ENCODE data around the gene FAM107B. TPM values are rescaled to one million over a fixed set of nuclear protein-coding genes. Genes with fewer than 3 reads are reported as not detected.
A peak's percentile ranks its signal among the peaks of the same experiment; 100 is the strongest.
"Not testable (repeated sequence)": the region's sequence is repeated elsewhere in the genome, so short reads cannot be mapped to it uniquely, and the experiment has no call there.

The FAM107B gene
- total RNA-seq, 1 experiment from 2014 or later: 158 TPM

DNA sequence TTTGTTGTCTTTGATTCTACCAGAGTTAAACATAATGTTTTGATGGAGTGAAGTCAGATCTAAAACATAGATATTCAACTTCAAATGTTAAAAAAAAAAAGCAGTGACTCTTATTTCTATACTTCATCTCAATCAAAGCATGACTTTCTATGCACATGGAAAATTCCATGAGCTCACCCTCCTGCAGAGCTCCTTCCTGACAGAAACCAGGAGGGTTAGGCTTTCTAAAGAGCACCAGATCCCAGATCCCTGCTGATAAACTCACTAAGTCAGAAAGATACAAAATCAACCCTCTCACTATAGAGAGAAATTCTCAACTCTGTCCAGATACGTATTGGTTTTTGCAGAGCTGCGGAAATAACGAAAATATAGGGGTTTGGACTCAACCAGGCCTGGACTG, 122.6 kb downstream of the FAM107B start:
- Histone ChIP-seq H2AFZ (ENCODE audit: low read length) (no peak overlapping the region), H3K4me2 (ENCODE audit: low read depth, low read length, poor library complexity, severe bottlenecking) (no peak overlapping the region)
- DNase-seq: peak; percentile 23

DNA sequence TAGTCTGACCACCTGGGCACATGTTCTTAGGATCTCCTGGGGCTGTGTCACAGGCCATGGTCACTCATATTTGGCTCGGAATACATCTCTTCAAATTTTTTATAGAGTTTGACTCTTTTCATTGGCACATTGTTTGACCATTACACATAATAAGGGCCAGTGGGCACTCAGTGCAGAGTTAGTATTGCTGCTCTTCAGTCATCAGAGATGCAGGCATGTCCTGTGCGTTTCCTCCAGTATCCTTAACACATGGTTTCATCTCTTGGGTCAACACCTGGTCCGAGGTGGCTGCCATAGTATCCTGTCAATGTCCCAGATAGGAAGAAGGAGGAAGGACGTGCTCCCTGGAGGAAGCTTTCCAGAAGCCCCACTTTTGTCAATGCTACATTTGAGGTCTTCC, 125.0 kb downstream of the FAM107B start:
- Histone ChIP-seq H3K79me2 (ENCODE audit: low read length) (no peaks in the 10 kb centered on the region), H4K20me1 (ENCODE audit: insufficient read depth, low read depth, low read length) (no peaks in the 10 kb centered on the region), H3K9me3 (ENCODE audit: low read length) (no peaks in the 10 kb centered on the region), H3K27ac (ENCODE audit: low read length) (no peak overlapping the region), H3K9ac (ENCODE audit: low read length) (no peak overlapping the region), H3K27me3 (ENCODE audit: low read length) (no peaks in the 10 kb centered on the region), H3K4me1 (ENCODE audit: low read length) (peaks cover 52% of the 10 kb centered on the region), H3K36me3 (ENCODE audit: insufficient read depth, low read length) (no peaks in the 10 kb centered on the region), H3K4me2 (ENCODE audit: low read depth, low read length, poor library complexity, severe bottlenecking) (no peak overlapping the region), H3K9me2 (replicated peaks; ENCODE audit: insufficient read depth, low read length) (no peaks in the 10 kb centered on the region), H3K4me3 (ENCODE audit: low read length) (no peak overlapping the region), H2AFZ (ENCODE audit: low read length) (no peak overlapping the region)
- DNase-seq: no peak

More for the DNA sequence above, 122.6 kb downstream of the FAM107B start:
- Histone ChIP-seq H3K9me2 (replicated peaks; ENCODE audit: insufficient read depth, low read length) (no peaks in the 10 kb centered on the region), H3K4me1 (ENCODE audit: low read length) (peaks cover 58% of the 10 kb centered on the region), H4K20me1 (ENCODE audit: insufficient read depth, low read depth, low read length) (no peaks in the 10 kb centered on the region), H3K4me3 (ENCODE audit: low read length) (no peak overlapping the region), H3K9ac (ENCODE audit: low read length) (no peak overlapping the region), H3K27ac (ENCODE audit: low read length) (no peak overlapping the region), H3K36me3 (ENCODE audit: insufficient read depth, low read length) (no peaks in the 10 kb centered on the region), H3K9me3 (ENCODE audit: low read length) (no peaks in the 10 kb centered on the region), H3K79me2 (ENCODE audit: low read length) (no peaks in the 10 kb centered on the region), H3K27me3 (ENCODE audit: low read length) (no peaks in the 10 kb centered on the region)

DNA sequence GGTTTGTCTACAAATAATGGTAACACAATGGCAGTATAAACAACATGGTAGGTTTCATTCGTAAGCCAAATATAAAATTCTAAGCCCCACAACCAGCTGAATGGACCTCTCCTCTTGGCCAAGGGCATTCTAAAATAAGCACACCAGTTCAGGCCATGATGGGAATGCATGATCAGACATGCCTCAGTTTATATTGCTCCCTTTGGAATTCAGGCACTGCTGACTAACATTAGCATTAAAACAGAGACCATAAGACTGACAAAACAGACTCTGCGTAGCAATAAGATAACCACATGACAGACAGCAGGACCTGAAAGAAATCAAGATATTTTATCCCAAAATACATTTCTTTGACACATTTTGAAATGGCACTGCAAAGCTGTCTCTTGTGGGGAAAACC, 125.8 kb downstream of the FAM107B start:
- peak overlapping the region; percentile 59 for H3K4me2 ChIP-seq (ENCODE audit: low read depth, low read length, poor library complexity, severe bottlenecking)
- no peaks in the 10 kb centered on the region for H3K27me3 ChIP-seq (ENCODE audit: low read length)
- no peaks in the 10 kb centered on the region for H3K36me3 ChIP-seq (ENCODE audit: insufficient read depth, low read length)
- peak overlapping the region; percentile 64 for H3K27ac ChIP-seq (ENCODE audit: low read length)
- H3K79me2 ChIP-seq (ENCODE audit: low read length): no peaks in the 10 kb centered on the region
- peaks cover 49% of the 10 kb centered on the region for H3K4me1 ChIP-seq (ENCODE audit: low read length)
- peak overlapping the region; percentile 52; the same call in 1 of the 2 replicates for H3K9ac ChIP-seq (ENCODE audit: low read length)
- peak overlapping the region; percentile 53 for H2AFZ ChIP-seq (ENCODE audit: low read length)
- DNase-seq: no peak
- no peak overlapping the region for H3K4me3 ChIP-seq (ENCODE audit: low read length)
- no peaks in the 10 kb centered on the region for H3K9me3 ChIP-seq (ENCODE audit: low read length)
- no peaks in the 10 kb centered on the region for H3K9me2 ChIP-seq (replicated peaks; ENCODE audit: insufficient read depth, low read length)
- no peaks in the 10 kb centered on the region for H4K20me1 ChIP-seq (ENCODE audit: insufficient read depth, low read depth, low read length)

DNA sequence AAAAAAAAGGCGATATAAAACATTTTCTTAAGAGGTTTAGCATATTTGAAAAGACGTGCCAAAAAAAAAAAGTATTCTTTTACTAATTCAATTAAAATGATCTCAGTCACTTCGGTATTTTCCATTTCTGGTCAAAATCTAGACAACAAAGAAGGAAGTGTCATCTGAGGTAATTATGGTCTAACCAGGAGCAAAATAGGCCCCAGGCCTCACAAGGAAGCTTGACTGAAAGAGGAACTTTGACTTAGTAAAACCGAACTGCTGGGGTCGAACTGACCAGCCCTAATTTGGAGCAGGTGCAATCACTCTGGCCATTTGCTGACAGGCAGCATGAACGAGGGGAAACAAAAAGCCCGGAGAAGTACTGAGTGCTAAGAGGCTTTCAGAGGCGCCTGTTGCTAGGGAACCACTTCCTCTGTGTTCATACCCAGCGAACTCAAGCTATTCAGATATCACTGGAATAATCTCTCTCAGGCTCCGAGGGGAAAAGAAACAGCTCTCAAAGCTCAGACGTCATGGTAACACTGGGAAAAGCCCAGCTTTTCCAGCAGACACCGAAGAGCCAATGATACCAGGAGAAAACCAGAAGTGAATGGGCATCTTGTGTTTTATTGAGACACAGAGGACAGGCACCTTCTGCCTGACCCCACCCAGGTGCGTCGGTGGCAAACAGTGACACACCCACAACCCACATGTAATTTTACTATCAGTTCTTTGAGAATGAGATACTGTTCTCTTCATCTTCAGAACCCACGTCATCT, 126.5 kb downstream of the FAM107B start:
- H3K9me2 ChIP-seq (replicated peaks; ENCODE audit: insufficient read depth, low read length): no peaks in the 10 kb centered on the region
- H3K9me3 ChIP-seq (ENCODE audit: low read length): no peaks in the 10 kb centered on the region
- no peaks in the 10 kb centered on the region for H4K20me1 ChIP-seq (ENCODE audit: insufficient read depth, low read depth, low read length)
- no peaks in the 10 kb centered on the region for H3K36me3 ChIP-seq (ENCODE audit: insufficient read depth, low read length)
- H3K27me3 ChIP-seq (ENCODE audit: low read length): no peaks in the 10 kb centered on the region
- peak; percentile 74 for DNase-seq
- H3K79me2 ChIP-seq (ENCODE audit: low read length): no peaks in the 10 kb centered on the region
- peak overlapping the region; percentile 64 for H3K27ac ChIP-seq (ENCODE audit: low read length)
- H3K4me3 ChIP-seq (ENCODE audit: low read length): peak overlapping the region; percentile 45
- peak overlapping the region; percentile 59 for H3K4me2 ChIP-seq (ENCODE audit: low read depth, low read length, poor library complexity, severe bottlenecking)
- peak overlapping the region; percentile 53 for H2AFZ ChIP-seq (ENCODE audit: low read length)
- peaks cover 41% of the 10 kb centered on the region for H3K4me1 ChIP-seq (ENCODE audit: low read length)
- peak overlapping the region; percentile 52 for H3K9ac ChIP-seq (ENCODE audit: low read length)

DNA sequence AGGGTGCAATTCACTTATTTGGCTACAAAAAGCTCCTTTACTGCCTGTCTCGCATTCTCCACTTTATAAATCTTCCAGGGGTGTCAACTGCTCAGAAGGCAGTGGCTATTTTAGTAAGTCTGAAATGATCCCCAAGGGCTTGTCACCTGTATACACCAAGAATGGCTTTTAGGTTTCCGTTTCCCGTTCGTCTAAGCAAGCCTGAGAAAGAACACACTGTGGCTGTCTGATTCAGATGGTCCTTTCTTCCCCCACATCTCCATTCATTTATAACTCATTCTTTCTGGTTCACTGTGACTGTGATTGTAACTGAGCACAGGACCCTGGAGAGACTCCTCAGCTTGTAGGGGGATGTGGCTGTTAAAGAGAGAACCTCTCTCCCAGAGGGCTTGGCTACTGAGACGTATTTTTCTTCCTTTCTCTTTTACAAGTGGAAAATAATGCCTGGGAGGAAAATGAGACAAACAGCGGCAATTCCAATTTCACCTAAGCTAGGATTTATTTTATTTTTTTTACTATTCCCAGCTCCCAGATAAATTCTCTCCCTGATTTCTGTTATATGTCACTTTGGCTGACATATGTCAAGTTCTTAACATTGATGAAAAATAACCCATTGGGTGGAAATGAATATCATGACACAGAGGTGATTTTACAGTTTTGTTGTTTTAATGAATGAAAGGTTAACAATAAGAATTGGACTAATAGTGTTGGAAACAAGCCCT, 129.3 kb downstream of the FAM107B start:
- Histone ChIP-seq H3K36me3 (ENCODE audit: insufficient read depth, low read length) (no peaks in the 10 kb centered on the region), H3K4me1 (ENCODE audit: low read length) (peaks cover 40% of the 10 kb centered on the region), H3K9me3 (ENCODE audit: low read length) (no peaks in the 10 kb centered on the region), H3K4me2 (ENCODE audit: low read depth, low read length, poor library complexity, severe bottlenecking) (peak overlapping the region; percentile 55), H3K27ac (ENCODE audit: low read length) (no peak overlapping the region), H4K20me1 (ENCODE audit: insufficient read depth, low read depth, low read length) (no peaks in the 10 kb centered on the region), H3K4me3 (ENCODE audit: low read length) (no peak overlapping the region), H3K79me2 (ENCODE audit: low read length) (no peaks in the 10 kb centered on the region), H3K9ac (ENCODE audit: low read length) (peak overlapping the region; percentile 24; the same call in 1 of the 2 replicates), H3K9me2 (replicated peaks; ENCODE audit: insufficient read depth, low read length) (no peaks in the 10 kb centered on the region), H2AFZ (ENCODE audit: low read length) (0 out of 2 replicates have a peak overlapping the region, but pooled peaks have one; percentile 24), H3K27me3 (ENCODE audit: low read length) (no peaks in the 10 kb centered on the region)
- DNase-seq: peak; percentile 65

DNA sequence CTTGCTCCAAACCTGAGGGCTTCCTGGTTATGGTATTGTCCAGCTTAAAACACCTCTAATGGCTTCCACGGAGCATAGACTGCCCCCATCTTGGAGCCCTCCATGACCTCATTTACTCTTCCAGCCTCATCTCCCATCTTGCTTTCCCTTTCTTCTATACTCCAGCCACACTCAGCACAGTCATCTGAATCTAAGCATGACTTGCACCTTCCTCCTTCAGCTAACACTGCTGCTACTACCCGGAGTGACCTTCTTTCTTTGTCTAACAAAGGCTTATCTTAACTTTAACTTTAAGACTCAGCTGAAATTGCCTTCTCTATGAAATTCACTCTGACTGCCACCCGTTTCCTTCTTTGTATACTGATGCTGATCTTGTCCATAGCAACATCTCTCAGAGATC, 135.1 kb downstream of the FAM107B start:
- Histone ChIP-seq H3K4me3 (ENCODE audit: low read length) (no peak overlapping the region), H3K4me1 (ENCODE audit: low read length) (peaks cover 4% of the 10 kb centered on the region), H3K36me3 (ENCODE audit: insufficient read depth, low read length) (no peaks in the 10 kb centered on the region), H3K79me2 (ENCODE audit: low read length) (no peaks in the 10 kb centered on the region), H3K27ac (ENCODE audit: low read length) (no peak overlapping the region), H3K9ac (ENCODE audit: low read length) (no peak overlapping the region), H4K20me1 (ENCODE audit: insufficient read depth, low read depth, low read length) (no peaks in the 10 kb centered on the region), H3K9me3 (ENCODE audit: low read length) (no peaks in the 10 kb centered on the region), H3K9me2 (replicated peaks; ENCODE audit: insufficient read depth, low read length) (no peaks in the 10 kb centered on the region), H3K4me2 (ENCODE audit: low read depth, low read length, poor library complexity, severe bottlenecking) (no peak overlapping the region), H2AFZ (ENCODE audit: low read length) (no peak overlapping the region), H3K27me3 (ENCODE audit: low read length) (no peaks in the 10 kb centered on the region)
- DNase-seq: no peak

DNA sequence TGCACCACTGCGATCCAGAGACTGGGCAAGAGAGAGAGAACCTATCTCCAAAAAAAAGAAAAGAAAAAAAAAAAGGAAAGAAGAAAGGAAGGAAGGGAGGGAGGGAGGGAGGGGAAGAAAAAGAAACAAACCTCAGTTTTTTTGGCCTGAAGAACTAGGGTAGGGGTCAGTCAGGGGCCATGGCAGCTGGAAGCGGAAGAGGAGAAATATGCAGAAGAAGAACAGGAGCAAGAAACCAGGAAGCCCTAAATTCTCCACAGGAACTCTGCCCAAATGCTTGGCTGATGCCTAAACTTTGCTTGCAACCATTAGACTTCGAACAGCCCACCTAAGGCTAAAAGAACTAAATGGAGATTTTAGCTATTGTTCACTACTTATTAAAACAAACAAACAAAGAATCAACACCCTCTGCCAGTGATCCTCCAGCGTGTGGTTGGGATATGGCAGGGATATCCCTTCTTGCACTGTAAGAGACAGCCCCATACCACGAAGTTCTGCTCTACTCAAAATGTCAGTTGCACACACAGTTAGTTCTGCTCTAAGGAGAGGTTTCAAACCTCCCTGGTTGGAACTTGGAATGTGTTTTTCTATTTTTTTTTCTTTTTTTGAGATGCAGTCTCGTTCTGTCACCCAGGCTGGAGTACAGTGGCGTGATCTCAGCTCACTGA, 139.5 kb downstream of the FAM107B start:
- H3K9ac ChIP-seq (ENCODE audit: low read length): no peak overlapping the region
- H3K9me2 ChIP-seq (replicated peaks; ENCODE audit: insufficient read depth, low read length): no peaks in the 10 kb centered on the region
- H3K27ac ChIP-seq (ENCODE audit: low read length): no peak overlapping the region
- no peaks in the 10 kb centered on the region for H3K9me3 ChIP-seq (ENCODE audit: low read length)
- no peaks in the 10 kb centered on the region for H3K27me3 ChIP-seq (ENCODE audit: low read length)
- H3K4me3 ChIP-seq (ENCODE audit: low read length): no peak overlapping the region
- H2AFZ ChIP-seq (ENCODE audit: low read length): no peak overlapping the region
- no peaks in the 10 kb centered on the region for H4K20me1 ChIP-seq (ENCODE audit: insufficient read depth, low read depth, low read length)
- no peak for DNase-seq
- H3K4me2 ChIP-seq (ENCODE audit: low read depth, low read length, poor library complexity, severe bottlenecking): no peak overlapping the region
- no peaks in the 10 kb centered on the region for H3K36me3 ChIP-seq (ENCODE audit: insufficient read depth, low read length)
- H3K4me1 ChIP-seq (ENCODE audit: low read length): no peaks in the 10 kb centered on the region
- H3K79me2 ChIP-seq (ENCODE audit: low read length): no peaks in the 10 kb centered on the region

DNA sequence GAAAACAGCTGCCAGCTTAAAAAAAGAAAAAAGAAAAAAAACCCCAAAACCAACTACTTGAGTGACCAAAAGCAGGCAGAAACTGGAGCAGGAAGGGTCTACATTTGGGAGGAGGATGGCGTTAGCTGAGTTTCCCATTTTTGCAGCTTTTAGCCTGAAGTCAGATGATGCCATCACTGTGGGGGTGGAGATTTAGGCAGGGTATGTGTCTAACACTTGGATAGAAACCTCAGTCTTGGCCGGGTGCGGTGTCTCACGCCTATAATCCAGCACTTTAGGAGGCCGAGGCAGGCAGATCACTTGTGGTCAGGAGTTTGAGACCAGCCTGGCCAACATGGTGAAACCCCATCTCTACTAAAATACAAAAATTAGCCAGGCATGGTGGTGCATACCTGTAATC, 140.1 kb downstream of the FAM107B start:
- not testable (repeated sequence) for H3K4me1 ChIP-seq (ENCODE audit: low read length); H3K27me3 ChIP-seq (ENCODE audit: low read length); H3K9me3 ChIP-seq (ENCODE audit: low read length); H3K9me2 ChIP-seq (replicated peaks; ENCODE audit: insufficient read depth, low read length); H3K4me2 ChIP-seq (ENCODE audit: low read depth, low read length, poor library complexity, severe bottlenecking); H3K79me2 ChIP-seq (ENCODE audit: low read length); DNase-seq; H4K20me1 ChIP-seq (ENCODE audit: insufficient read depth, low read depth, low read length); H3K9ac ChIP-seq (ENCODE audit: low read length); H3K27ac ChIP-seq (ENCODE audit: low read length); H2AFZ ChIP-seq (ENCODE audit: low read length); H3K4me3 ChIP-seq (ENCODE audit: low read length); H3K36me3 ChIP-seq (ENCODE audit: insufficient read depth, low read length)

Measured in Karpas-422 (cell line).